GM18498 (cell line): ENCODE results near the gene LRCH1.

Source experiments
- ATAC-seq: cut with Tn5 transposase; IDR thresholded peaks from one replicate; pipeline ENCODE4 v1.9.1; 2021; ENCODE audit warnings: mild to moderate bottlenecking, moderate library complexity; ENCODE audit not compliant: unreplicated experiment

LRCH1 gene

GRCh38 chr13:46683676-46684260, 130.8 kb downstream of the LRCH1 start:
- no peak for ATAC-seq

DNA sequence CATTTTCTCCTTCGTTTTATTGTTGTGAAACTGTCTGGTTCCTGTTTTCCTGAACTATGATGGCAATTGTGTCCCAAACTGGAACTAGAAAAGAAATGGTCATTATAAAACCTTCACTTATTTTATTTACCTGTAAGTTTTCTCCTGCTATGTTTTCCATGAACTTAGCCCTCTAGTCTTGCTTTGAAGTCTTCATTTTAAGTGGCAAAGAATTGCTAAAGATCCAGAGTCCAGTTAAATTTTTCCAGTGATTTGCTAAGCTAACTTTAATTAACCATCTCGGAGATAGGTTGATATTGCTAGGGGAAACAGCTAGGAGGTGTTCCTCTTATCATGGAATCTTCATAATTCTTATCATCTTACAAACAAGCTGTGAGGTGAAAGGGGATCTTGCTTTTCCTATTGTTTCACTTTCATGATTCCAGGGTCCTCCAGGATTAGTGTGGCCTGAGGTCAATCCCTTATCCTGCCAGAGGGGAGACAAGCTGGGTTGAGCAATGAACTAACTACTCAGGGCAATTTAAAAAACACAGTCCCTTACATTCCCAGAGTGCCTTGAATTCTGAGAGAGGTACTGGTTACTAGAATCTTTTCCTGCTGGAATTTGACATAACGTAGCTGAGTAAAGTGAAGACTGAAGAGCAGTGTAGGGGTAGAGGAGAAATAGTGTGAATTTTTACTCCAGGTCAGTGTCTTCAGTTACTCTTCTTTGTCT, 131.5 kb downstream of the LRCH1 start:
- no peak for ATAC-seq

DNA sequence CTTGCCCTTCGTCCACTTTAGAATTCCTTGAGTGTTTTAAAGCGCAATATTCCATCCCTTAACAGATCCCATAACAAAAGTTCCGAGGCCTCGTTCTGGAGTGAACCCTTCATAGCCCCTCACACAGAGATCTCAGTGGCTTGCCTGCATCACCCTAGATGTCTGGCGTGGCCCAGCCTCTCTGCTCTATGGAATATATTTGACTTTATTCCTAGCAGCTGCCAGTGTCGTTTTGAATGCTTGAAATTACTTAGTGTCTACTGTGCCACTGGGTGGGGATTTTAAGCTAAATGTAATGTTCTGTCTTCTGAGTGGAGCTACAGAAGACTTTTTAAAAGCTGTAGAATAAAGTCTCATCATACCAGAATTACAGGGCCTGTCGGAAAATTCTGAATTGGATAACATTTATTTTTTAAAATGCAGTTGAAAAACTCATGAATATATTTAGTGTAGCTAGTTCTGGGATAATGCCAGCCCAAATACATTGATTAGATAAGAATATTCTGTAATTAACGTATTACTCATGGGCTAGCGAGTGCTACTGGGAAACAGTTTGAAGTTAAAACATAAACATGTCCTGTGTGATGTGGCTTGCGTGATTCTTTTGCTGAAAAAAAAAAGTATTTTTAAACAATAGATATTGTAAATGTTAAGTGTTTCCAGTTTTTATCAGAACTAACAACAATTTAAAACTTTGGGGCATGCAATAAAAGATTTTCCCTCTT, 132.2 kb downstream of the LRCH1 start:
- ATAC-seq = no peak

- ATAC-seq = no peak
Measured at GRCh38 chr13:46686171-46686570, 133.2 kb downstream of the LRCH1 start.

DNA sequence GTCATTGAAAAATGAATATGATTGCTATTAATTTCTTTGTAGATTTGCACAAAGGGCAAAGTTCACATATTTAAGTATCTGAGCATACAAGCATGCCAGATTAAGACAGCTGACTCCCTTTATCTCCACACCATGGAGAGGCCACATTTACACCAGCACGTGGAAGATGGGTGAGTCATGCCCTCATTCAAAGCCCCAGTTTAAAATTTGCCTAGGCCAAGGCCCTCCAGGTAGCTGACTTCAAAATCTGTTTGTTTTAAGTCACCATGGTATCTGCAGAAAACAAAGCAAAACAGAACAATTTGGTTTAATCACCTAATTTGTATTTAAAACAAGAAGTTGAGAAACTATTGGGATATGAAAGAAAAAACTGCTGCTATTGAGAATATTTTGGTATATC, 134.8 kb downstream of the LRCH1 start:
- peak; percentile 54 for ATAC-seq

DNA sequence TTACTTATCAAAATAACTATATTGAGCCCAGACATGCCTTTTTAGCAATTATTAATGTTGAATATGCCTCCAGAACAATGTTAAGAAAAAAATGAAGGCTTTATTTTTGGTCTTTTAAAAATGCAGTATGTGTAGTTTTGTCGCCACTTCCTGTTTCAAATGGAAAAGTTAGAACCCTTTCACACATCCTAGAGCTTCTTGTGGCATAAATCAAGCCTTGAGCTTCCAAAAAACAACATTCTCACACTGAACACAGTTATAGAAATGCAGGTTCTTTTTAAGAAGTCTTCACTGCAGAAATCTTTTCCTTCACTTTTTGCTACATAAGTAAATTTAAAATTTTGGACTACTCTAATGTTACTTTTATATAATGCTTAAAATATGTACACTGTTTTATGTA, 135.3 kb downstream of the LRCH1 start:
- ATAC-seq = no peak

DNA sequence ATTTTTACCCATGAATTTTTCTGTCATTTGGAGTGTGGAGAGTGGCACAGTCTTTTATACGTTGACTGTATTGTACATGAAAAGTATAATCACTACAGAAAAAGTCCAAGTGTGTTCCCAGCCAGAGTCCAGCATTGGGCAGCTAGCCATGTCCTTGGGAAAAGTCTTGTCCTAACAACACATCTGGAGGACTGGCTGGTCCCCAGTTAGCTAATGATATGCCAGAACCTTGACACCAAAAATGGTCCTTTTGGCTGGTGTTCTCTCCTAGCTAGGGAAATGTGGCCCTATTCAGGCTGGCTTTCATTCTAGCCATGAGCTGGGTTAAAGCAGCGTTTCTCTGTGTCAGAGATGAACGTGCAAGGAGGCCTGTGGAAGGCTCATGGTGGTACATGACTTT, 145.0 kb downstream of the LRCH1 start:
- no peak for ATAC-seq

DNA sequence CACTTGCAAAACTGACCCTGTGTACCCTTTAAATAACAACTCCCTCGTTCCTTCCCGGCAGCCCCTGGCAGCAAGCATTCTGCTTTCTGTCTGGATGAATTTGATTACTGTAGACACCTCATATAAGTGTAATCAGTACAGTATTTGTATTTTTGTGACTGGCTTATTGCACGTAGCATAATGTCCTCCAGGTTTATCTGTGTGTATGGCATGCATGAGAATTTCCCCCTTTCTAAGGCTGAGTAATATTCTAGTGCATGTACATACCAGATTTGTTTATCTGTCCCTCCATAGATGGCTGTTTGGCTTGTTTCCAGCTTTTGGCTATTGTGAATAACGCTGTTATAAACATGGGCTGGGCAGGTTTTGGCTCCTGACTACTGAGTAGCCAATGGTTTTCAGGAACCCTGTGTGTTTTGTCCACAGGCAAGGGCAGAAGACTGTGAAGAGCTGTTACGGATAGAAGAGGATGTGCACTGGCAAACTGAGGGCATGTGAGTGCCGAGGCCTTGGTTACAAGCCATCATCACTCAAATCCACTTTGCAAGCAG, 146.0 kb downstream of the LRCH1 start:
- ATAC-seq = no peak

DNA sequence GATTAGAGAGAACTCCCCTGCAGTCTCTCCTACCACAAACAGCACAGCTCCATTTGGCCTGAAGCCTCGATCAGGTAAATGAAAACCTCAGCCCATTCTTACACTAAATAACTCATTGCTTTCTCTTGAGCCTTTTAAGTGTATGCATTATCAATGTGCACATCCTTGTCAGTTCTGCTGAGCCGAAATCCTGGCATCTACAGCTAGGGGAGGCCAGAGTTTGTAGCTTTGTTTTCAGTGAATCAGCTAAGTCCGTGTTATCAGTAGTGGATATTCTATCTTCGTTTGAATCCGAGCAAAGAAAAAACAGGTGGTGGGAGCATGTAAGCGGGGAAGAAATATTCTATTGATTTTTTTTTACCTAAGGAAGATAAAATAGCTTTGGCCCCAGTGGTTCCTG, 159.6 kb downstream of the LRCH1 start:
- ATAC-seq = no peak

DNA sequence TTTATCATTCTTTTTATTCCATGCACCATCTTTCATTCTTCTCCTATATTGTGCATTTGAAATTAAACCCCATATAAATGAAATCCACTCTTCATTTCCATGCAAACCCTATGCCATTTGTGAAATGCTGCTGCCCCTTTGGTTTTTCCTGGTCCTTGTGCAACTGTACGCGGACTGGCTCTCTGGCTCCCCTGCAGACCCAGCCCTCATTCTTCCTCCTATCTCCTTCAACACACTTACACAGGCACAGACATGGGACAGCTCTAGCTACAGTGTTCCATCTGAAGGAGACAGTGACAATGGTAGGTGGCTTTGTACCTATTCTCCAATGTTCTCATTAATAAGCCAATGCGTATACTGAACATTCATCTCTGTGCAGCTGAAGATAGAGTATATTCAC, 162.4 kb downstream of the LRCH1 start:
- no peak for ATAC-seq

- no peak for ATAC-seq
Measured at GRCh38 chr13:46716821-46717220, 163.9 kb downstream of the LRCH1 start.

DNA sequence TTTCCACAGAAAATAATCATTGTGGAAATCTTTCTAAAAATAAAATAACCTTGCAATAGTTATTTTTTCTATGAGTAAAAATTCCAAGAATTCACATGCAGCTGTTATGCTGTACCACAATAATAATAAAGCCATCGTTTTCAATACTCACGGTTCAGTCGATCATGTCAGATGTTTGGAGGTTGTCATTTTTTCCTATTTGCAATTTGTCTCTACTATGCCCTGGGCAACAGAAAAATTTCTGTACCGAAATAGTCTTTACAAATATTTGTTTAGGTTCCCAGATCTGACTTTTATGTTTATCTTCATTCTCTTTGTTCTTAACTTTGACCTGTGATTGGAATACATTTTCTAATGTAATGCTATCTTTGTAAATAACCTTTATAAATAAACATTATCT, 164.3 kb downstream of the LRCH1 start:
- ATAC-seq = no peak

- no peak for ATAC-seq
Measured at GRCh38 chr13:46717856-46718255, 164.9 kb downstream of the LRCH1 start.

DNA sequence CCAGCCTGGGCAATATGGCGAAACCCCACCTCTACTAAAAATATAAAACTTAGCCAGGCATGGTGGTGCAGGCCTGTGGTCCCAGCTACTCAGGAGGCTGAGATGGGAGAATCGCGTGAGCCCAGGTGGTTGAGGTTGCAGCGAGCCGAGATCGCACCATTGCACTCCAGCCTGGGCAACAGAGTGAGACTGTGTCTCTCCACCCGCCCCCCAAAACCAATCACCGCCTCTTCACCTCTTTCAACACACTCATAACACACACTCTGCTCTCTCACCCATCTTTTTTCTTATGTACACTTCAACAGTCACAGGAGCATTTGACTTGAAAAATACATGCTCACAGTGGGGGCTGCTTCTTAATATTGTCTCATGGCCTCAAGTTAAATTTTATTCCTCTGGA, 167.2 kb downstream of the LRCH1 start:
- ATAC-seq = no peak

DNA sequence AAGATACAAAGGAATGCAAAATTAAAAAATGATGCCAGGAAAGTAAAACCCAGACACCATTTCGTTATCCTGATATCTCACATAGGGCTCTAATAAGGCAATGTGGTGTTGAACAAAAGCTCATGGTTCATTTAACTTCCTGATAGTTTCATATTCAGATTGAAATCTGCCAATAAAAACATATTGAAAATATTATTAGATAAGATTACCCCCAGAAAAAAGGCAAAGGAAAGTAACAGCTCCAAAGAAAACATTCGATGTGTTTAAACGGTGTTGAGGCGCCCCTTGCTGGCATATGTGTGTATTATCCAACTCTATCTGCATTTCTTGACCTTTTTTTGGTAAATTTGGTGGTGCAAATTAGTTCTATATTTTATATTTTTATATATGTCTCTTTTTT, 168.1 kb downstream of the LRCH1 start:
- ATAC-seq = no peak

- ATAC-seq = no peak
Measured at GRCh38 chr13:46726347-46726746, 173.4 kb downstream of the LRCH1 start.

- no peak for ATAC-seq
Measured at GRCh38 chr13:46728777-46729176, 175.8 kb downstream of the LRCH1 start.

DNA sequence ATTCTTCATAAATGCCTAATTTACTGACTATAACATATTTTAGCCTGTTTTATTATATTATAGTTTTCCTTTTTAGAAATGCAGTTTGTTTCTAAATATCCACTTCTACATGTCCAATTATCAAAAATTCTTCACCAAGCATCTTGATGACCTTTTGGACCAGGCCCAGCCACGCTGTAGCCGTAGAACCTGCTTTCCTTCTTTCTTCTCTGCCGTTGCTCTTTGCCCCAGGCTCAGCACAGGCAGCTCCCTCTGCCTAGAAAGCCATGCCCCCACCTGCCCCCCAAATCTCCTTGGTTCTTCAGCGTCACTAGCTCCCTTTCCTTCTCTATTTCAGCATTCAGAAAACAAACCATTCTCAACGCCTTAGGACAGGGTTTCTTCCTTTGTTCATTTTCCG, 178.6 kb downstream of the LRCH1 start:
- ATAC-seq = no peak

DNA sequence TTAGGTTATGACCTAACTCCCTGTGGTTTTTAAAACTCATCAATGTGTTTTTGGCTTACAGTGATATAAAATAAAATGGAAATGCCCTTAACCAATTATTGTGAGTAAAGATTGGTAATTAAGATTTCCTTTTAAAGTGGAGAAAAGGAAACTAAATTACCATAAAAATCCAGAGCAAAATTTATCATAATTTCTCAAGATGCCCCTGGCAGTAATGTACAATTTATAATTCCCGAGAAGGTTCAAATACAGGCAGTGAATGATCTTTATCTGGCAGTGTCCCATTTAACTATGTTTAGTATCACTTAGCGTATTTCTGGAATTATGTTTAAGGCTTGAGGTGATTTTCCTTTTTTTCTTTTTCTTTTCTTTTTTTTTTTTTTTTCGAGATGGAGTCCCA, 182.5 kb downstream of the LRCH1 start:
- no peak for ATAC-seq

DNA sequence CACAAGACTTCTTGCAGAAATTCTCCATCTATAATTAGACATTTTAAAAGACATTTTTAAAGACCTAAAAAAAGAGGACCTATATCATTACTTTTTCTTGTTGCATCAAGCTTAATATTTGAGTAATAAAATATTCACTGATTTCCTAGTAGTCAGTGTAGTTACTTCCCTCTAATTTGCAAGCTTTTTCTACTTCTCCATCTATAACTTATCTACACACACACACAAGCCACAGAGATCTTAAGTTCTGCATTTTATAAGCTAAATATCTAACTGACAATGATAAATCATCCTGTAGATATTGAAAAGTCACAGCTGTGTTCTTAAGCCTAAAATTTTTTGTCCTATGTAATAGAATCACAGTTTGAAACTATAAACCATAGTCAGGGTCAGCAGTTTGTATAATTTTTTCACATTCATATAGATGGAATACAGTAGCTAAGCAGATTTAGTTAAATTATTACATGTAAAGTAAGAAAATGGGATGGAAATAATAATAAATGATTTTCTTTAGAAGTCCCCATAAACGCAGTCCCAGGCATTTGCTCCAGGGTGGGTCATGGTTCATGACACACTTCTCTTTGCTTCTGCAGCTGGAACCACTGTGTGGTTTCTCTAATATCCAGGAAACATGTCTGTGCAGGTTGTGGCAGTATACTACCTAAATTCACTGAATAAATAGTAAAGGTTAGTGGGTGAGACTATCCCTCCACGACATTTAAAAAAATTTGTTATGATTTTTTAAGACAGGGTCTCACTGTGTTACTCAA, 183.8 kb downstream of the LRCH1 start:
- no peak for ATAC-seq

DNA sequence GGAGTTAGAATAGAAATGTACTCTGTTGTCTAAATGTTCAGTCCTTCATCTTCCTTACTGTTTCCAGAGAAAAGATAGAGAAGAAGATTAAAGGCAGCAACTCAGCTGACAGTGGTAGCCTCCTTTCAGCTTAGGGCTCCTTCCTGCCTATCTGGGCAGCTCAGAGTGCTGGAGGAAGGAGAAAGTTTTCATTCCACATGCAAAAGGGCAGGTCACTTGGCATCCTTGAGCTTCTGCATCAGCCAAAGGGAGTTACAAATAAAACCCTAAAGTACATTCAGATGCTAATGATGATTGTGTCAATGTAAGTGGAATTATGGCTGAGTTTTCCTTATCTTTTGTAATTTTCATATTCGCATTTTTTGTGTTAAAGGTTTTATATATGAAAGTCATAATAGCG, 185.1 kb downstream of the LRCH1 start:
- no peak for ATAC-seq
